Activated T-helper 1 cell treated with anti-CD3 and anti-CD28 coated beads, Interleukin-2, amount 50 U/mL, for 16 hours (primary cell): ENCODE data around the gene EID2.

ENCODE experiments used
- DNase-seq, 2 donors: peaks; one replicate each; pipeline ENCODE4 v3.0.0-alpha.2; 2020; ENCODE audit warnings: low read depth in 1 of 2, low spot score in 1 of 2

The EID2 gene

GRCh38 chr19:39539165-39539517, 820 bp downstream of the EID2 start:
- DNase-seq = no peak

GRCh38 chr19:39533791-39534190, 6.2 kb downstream of the EID2 start:
- no peak for DNase-seq

- DNase-seq = no peak
Observed at GRCh38 chr19:39533003-39533512, 6.9 kb downstream of the EID2 start.

GRCh38 chr19:39532233-39533002, 7.5 kb downstream of the EID2 start, which contains the start of gene EID2B:
EID2B (minus strand) TSS chr19:39532852; CDS start chr19:39532802, 50 bp downstream.
- DNase-seq = peak; percentile 82 to 94

DNA sequence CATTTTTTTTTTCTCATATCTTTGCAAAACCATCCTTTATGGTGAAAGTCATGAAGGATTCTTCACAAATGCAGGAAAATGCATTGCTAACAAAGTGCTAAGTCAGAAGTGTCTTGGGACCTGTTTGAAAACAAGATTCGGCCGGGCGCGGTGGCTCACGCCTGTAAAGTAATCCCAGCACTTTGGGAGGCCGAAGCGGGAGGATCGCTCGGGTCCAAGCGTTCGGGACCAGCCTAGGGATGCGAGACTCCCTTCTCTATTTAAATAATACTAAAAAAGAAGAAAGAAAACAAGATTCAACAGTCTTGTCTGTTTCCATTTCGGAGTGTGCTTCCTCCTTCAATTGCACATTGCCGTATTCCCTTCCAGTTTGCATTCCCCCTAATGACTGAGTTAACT, 8.1 kb downstream of the EID2 start:
- DNase-seq = no peak

DNA sequence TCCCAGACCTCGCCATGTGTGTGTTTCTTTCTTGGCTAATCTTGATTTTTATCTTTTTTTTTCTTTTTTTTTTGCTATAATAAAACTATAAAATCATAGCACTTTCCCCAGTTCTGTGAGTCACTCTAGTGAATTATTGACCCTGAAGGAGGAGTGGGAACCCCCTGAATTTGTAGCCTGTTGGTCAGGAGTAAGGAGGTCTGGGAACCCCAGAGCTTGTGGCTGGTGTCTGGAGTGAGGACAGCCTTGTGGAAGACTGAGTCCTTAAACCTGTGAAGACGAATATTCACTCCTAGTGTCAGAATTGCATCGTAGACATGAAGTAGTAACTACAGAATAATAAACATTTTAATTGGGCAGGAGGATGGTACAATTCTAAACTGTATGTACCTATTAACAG, 14.8 kb downstream of the EID2 start:
- no peak for DNase-seq

GRCh38 chr19:39524495-39524894, 15.5 kb downstream of the EID2 start:
- DNase-seq = no peak

DNA sequence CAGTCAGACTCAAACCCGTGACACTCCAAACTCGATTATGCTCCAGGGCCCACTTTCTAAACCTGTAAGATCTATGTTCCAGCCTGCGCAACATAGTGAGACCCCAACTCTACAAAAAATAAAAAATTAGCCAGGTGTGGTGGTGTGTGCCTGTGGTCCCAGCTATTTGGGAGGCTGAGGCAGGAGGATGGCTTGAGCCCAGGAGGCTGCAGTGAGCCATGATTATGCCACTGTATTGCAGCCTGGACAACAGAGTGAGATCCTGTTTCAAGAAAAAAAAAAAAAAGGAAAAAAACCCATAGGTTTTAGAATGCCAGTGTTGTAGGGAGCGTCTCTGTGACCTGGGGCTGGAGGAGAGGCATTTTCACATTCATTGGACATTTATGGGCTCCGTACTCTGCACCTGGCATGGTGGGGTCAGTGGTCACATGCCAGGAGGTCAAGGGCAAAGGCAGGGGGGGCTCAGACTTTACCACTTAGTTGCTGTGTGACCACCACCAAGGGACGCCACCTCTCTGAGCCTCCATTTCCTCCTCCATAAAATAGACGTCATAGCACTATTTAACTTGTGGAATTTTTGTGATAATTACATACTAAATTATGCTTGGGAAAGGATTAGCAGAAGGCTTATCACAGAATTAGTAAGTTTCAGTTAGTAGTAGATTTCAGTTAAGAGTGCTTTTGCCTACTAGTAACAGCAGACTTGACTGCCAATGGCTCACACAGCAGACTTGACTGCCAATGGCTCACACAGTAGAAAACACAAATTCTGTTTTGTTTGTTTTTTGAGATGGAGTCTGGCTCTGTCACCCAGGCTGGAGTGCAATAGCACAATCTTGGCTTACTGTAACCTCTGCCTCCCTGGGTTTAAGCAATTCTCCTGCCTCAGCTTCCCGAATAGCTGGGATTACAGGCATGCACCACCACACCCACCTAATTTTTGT, 19.1 kb downstream of the EID2 start:
- DNase-seq = no peak

DNA sequence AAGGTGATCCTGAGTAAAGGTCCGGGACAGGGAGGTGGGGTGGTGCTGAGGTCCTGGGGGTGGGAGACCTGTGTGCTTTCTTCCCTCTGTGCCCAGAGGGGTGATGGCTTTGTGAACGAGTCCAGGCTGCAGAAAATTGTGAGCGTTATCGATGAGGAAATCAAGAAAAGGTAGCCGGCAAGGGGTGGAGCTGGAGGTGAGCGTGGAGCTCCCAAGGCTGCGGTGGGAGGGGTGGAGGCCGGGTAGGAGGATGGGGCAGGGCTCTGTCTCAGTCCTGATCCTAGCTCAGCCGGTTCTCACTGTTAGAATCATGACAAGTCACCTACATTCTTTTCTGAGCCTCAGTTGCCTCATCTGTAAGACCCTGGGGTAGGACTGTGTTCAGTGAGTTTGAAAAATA, 21.0 kb downstream of the EID2 start:
- DNase-seq = no peak

DNA sequence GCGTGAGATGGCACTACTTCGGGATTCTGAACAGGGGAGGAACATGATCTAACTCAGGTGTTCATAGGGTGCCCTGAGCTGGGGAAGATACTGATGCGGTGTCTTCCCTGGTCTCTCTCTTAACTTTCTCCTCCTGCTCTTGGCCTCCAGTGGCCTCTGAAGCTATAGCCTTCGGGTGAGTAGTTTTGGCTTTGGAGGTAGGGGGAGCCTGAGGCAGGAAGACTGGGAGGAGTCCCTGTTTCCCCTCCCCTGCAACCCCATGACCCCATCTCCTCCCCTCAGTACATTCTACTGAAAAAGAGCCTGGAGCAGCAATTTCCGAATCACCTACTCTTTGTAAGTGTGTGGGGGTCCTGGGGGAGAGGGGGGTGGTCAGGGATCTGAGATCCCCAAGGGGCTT, 21.5 kb downstream of the EID2 start:
- no peak for DNase-seq

GRCh38 chr19:39517432-39517831, 22.5 kb downstream of the EID2 start:
- no peak for DNase-seq

DNA sequence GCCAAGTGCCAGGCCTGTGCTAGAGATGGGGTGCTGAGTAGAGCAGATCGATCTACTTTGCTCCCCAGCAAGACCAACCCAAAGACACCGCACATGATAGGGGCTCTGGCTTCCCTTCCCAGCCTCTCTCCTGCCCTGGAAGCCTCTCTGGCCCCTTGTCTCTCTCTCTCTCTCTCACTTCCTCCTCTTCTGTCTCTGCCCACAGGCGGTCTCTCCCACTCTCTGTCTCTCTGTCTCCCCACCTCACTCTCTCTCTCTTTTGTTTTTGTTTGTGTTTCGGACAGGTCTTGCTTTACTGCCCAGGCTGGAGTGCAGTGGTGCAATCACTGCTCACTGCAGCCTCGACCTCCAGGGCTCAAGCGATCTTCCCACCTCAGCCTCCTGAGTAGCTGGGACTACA, 23.7 kb downstream of the EID2 start:
- no peak for DNase-seq

- no peak for DNase-seq
Observed at GRCh38 chr19:39515551-39516191, 24.3 kb downstream of the EID2 start.

- no peak for DNase-seq
Observed at GRCh38 chr19:39514840-39515550, 25.0 kb downstream of the EID2 start, which contains the start of gene SELENOV. SELENOV (plus strand) TSS chr19:39515139; CDS start chr19:39515213, 74 bp downstream.

GRCh38 chr19:39512988-39513387, 27.0 kb downstream of the EID2 start:
- DNase-seq = no peak

- no peak for DNase-seq
Observed at GRCh38 chr19:39509233-39509632, 30.7 kb downstream of the EID2 start.

GRCh38 chr19:39508629-39509028, 31.3 kb downstream of the EID2 start:
- no peak for DNase-seq

DNA sequence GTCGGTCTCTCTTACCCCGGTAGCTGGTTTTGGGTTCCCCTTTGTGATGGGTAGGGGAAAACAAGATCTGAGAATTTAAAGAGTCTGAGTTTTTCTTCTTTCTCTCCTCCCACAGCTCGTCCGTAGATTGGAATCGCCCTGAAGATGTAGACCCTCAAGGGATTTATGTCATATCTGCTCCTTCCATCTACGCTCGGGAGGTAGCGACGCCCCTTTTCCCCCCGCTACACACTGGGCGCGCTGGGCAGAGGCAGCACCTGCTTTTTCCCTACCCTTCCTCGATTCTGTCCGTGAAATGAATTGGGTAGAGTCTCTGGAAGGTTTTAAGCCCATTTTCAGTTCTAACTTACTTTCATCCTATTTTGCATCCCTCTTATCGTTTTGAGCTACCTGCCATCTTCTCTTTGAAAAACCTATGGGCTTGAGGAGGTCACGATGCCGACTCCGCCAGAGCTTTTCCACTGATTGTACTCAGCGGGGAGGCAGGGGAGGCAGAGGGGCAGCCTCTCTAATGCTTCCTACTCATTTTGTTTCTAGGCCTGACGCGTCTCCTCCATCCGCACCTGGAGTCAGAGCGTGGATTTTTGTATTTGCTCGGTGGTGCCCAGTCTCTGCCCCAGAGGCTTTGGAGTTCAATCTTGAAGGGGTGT, 32.1 kb downstream of the EID2 start:
- DNase-seq = no peak

- DNase-seq = no peak
Observed at GRCh38 chr19:39506944-39507714, 32.8 kb downstream of the EID2 start.

DNA sequence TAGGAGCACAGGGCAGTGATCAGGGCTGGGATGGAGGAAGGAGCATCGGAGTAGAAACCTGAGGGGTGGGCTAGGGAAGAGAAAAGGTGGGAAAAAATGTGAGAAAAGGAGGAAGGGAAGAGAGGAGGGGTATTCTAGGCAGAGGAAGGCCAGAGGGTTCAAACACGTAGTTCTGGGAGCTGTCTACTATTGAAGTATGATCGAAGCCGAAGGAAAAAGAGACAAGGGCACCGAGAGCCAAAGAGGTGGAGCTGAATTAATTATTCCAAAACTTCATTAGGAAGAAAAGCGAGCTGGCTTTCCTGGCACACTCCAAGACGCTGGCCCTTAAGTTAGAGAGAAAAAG, 33.4 kb downstream of the EID2 start:
- DNase-seq = no peak
